K562 treated with DMSO at 1 percent for 24 hours (cell line): ENCODE data around the gene PRDM12. TPM values are rescaled to one million over a fixed set of nuclear protein-coding genes. Genes with fewer than 3 reads are reported as not detected.

Source experiments
- total RNA-seq: library from RNA; unstranded; fragments of 300-600 nt; gene quantifications from 2 replicates; pipeline ENCODE4 v1.2.3, GENCODE V29; 2022; ENCODE audit warnings: low read depth; ENCODE audit not compliant: insufficient read depth

The PRDM12 gene
- total RNA-seq: 0.24 and 0.27 TPM in 2 replicates

DNA sequence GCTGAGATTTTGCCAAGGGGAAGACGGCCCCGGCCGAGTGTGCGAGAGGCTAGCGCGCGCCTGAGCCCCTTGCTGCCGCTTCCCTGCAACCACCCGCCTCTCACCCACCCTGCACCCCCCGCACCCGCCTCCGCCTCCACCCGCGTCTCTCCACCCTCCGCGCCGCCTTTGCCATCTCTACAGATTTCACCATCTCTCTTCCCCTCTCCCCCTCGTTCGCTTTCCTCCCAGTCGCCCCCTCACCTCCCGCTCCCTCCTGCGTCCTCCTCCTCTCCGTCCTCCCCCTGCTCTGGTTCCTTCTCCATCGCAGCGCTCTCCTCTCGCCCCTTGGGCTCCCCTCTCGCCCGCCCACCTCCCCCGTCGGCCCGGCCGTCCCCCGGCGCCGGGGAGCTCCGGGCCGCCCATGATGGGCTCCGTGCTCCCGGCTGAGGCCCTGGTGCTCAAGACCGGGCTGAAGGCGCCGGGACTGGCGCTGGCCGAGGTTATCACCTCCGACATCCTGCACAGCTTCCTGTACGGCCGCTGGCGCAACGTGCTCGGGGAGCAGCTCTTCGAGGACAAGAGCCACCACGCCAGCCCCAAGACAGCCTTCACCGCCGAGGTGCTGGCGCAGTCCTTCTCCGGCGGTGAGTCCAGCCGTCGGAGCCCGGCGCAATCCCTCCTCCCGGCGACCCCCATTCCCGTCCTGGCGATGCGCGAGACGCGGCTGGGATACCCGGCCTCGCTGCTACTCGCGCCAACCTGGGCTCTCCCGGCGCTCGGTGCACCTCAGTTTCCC is at the start of gene PRDM12:
PRDM12 (plus strand) TSS at position 344 of the 778 bp plus-strand sequence; CDS start at position 404, 60 bp downstream.

DNA sequence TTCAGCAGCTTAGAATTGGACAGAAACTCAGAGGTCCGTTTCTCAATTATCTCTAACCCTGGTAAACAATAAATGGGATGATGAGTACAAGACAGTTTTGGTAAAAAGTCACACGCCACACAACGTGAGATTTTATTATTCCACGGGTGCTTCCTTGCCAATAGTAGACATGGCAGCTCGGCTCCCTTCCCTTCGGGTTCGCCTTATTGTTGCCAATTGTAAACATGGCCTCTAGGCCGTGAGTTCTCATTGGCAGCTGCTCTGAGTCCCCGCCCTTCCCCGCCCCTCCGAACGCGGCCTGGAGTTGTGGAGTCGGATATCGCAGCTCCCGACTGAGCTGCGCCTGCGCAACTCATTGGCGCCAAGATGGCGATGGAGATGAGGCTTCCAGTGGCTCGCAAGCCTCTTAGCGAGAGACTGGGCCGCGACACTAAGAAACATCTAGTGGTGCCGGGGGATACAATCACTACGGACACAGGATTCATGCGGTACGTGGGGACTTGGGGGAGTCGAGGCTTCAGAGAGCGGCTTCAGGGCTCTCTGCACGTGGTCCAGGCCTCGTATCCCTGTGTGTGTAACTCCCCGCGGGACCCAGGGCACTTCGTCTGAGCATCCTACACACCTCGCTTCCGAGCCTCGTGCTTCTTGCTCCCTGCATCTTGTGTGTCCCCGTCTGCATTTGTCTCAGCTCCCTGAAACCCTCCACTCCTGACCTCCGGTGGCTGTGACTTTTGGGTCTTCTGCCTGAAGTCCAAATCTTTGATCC is 29.2 kb downstream of the PRDM12 start, which contains the start of gene EXOSC2:
EXOSC2 (plus strand) TSS at position 355 of the 766 bp plus-strand sequence; CDS start at position 367, 12 bp downstream.

Other genes starting within 250 kb of the PRDM12 start
- gene ASS1, start 219.6 kb upstream of the PRDM12 start, total RNA-seq: 39.2 and 51.3 TPM in 2 replicates
- 30.2 and 32.5 TPM in 2 replicates for gene FUBP3, start 85.0 kb upstream of the PRDM12 start, total RNA-seq
- 21.5 and 24.0 TPM in 2 replicates for gene EXOSC2, start 29.2 kb downstream of the PRDM12 start, total RNA-seq
- gene ABL1, start 170.7 kb downstream of the PRDM12 start, total RNA-seq: 120 and 121 TPM in 2 replicates
- gene QRFP, start 232.2 kb downstream of the PRDM12 start, total RNA-seq: 0.81 and 0.89 TPM in 2 replicates